Activated CD8-positive, alpha-beta T cell treated with anti-CD3 and anti-CD28 coated beads for 36 hours (primary cell): Measurements from ENCODE around the gene HDAC5. TPM values are rescaled to one million over a fixed set of nuclear protein-coding genes. Genes with fewer than 3 reads are reported as not detected.

ENCODE experiments used
- ATAC-seq: fragments of 200-7000 bp; cut with Tn5 transposase; one replicate; pipeline ENCODE4 v1.10.0; 2021; ENCODE audit warnings: mild to moderate bottlenecking, moderate library complexity
- CTCF ChIA-PET: fragments of 350-600 bp; sonication (Branson Sonifier 250); formaldehyde crosslinking; loops from one replicate; lab custom pipeline; 2021; ENCODE audit warnings: antibody characterized with exemption; lab: Charles Lee
- POLR2A ChIA-PET: fragments of 350-600 bp; sonication (Branson Sonifier 250); formaldehyde crosslinking; loops from one replicate; lab custom pipeline; 2021; ENCODE audit warnings: antibody characterized with exemption; lab: Charles Lee
- DNase-seq: peaks from one replicate; pipeline ENCODE4 v3.0.0-alpha.2; 2020
- H3K27ac Mint-ChIP-seq: one replicate; pipeline ENCODE4 v1.8.0; 2021; ENCODE audit warnings: mild to moderate bottlenecking, mixed read lengths
- H3K27me3 Mint-ChIP-seq: one replicate; pipeline ENCODE4 v1.8.0; 2021; ENCODE audit warnings: mixed read lengths
- H3K36me3 Mint-ChIP-seq: one replicate; pipeline ENCODE4 v1.8.0; 2021; ENCODE audit warnings: low read depth, mixed read lengths
- H3K4me1 Mint-ChIP-seq: one replicate; pipeline ENCODE4 v1.8.0; 2021; ENCODE audit warnings: low read depth, mixed read lengths
- H3K4me3 Mint-ChIP-seq: one replicate; pipeline ENCODE4 v1.8.0; 2021; ENCODE audit warnings: mild to moderate bottlenecking, moderate library complexity, mixed read lengths
- H3K9me3 Mint-ChIP-seq: one replicate; pipeline ENCODE4 v1.8.0; 2021; ENCODE audit warnings: mixed read lengths
- intact Hi-C: fragments of 100-400 bp; cut with micrococcal nuclease; formaldehyde crosslinking; loops from one replicate; pipeline ENCODE4 v1.10.0; 2022
- total RNA-seq, 2 experiments: library from RNA; stranded (reverse); gene quantifications; one replicate each; pipeline ENCODE4 v1.2.3, GENCODE V29; 2021
- TF ChIP-seq, protein P1 (sequence below): fragments of 200-600 bp; IDR thresholded peaks from one replicate; pipeline ENCODE4 v1.8.0; 2022; ENCODE audit warnings: antibody characterized with exemption, mild to moderate bottlenecking

HDAC5 gene
- total RNA-seq, 2 experiments from 2014 or later, result 19.1 to 19.3 TPM

GRCh38 chr17:44083250-44083849, 40.1 kb downstream of the HDAC5 start:
- intact Hi-C loops, result no loop called here
- Mint-ChIP-seq H3K9me3 (no peaks in the 10 kb centered on the region), H3K36me3 (peaks cover 4% of the 10 kb centered on the region), H3K4me3 (no peak overlapping the region), H3K27me3 (no peaks in the 10 kb centered on the region), H3K27ac (no peak overlapping the region), H3K4me1 (peaks cover 16% of the 10 kb centered on the region)
- ChIA-PET CTCF (interaction anchor here (1.0 to 3.1 kb wide), 10 partner anchors 9 to 262 kb away, joined by 3 to 17 read pairs (median 4); partner anchors contain the start of gene GRN), POLR2A (interaction anchor here (1.7 kb wide), 1 partner anchor 40 kb away, joined by 3 read pairs; no protein-coding TSS in a partner anchor)
- no peak for ATAC-seq
- DNase-seq, result no peak
- TF ChIP-seq, protein P1, sequence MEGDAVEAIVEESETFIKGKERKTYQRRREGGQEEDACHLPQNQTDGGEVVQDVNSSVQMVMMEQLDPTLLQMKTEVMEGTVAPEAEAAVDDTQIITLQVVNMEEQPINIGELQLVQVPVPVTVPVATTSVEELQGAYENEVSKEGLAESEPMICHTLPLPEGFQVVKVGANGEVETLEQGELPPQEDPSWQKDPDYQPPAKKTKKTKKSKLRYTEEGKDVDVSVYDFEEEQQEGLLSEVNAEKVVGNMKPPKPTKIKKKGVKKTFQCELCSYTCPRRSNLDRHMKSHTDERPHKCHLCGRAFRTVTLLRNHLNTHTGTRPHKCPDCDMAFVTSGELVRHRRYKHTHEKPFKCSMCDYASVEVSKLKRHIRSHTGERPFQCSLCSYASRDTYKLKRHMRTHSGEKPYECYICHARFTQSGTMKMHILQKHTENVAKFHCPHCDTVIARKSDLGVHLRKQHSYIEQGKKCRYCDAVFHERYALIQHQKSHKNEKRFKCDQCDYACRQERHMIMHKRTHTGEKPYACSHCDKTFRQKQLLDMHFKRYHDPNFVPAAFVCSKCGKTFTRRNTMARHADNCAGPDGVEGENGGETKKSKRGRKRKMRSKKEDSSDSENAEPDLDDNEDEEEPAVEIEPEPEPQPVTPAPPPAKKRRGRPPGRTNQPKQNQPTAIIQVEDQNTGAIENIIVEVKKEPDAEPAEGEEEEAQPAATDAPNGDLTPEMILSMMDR, result no peak

DNA sequence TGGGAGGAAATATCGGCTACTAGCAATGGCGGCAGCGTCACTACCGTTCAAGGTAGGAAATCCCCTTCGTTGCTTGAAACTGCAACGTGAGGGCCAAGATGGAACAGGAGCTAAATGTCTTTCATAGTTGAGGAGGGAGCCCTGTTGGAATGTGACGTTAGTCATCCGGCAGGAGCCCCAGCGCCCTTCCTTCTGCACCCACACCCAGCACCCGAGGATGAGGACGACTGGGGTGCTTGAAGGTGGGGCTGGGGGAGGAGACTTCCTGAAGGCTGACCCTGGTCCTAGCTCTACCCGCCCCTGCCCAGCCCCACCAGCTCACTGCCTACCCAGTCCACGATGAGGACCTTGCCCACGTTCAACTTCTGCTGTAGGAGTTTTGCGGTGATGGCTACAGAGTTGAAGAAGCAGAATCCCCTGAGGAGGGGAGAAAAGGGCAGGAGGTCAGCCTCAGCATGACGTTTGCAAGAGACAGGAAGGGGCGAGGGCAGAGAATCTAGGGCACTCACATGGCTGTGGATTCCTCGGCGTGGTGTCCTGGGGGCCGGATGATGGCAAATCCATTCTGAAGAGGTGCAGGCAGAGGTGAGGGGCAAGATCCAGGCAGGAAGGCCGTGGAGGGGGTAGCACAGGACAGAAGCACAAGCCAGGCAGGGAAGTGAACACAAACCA, 41.0 kb downstream of the HDAC5 start:
- ChIA-PET POLR2A (interaction anchor here (1.5 kb wide), 1 partner anchor 13 kb away, joined by 3 read pairs; no protein-coding TSS in a partner anchor), CTCF (interaction anchor here (0.6 to 1.9 kb wide), 3 partner anchors 34 to 139 kb away, joined by 3 to 8 read pairs (median 4); no protein-coding TSS in a partner anchor)
- peaks cover 14% of the 10 kb centered on the region for H3K4me1 Mint-ChIP-seq
- peaks cover 4% of the 10 kb centered on the region for H3K36me3 Mint-ChIP-seq
- intact Hi-C loops, result no loop called here
- ATAC-seq (no peak), DNase-seq (no peak)
- no peaks in the 10 kb centered on the region for H3K9me3 Mint-ChIP-seq
- no peak overlapping the region for H3K27ac Mint-ChIP-seq
- no peak overlapping the region for H3K4me3 Mint-ChIP-seq
- TF ChIP-seq, protein P1, result no peak
- H3K27me3 Mint-ChIP-seq, result no peaks in the 10 kb centered on the region

DNA sequence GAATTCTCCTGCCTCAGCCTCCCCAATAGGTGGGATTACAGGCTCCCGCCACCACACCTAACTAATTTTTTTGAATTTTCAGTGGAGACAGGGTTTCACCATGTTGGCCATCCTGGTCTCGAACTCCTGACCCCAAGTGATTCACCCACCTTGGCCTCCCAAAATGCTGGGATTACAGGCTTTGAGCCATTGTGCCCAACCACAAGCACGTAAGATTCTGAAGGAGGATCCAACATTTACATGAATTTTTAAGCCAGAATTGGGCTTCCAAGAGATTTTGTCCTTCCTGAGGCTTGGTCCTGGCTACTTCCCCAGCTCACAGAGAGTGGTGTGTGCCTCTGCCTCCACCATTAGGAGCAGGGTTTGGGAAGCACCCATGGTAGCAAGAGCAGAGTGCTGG, 41.8 kb downstream of the HDAC5 start:
- no peak for ATAC-seq
- DNase-seq, result no peak
- intact Hi-C loops, result no loop called here
- ChIA-PET POLR2A (interaction anchor here (1.5 kb wide), 1 partner anchor 12 kb away, joined by 3 read pairs; no protein-coding TSS in a partner anchor), CTCF (interaction anchor here (0.6 to 1.7 kb wide), 2 partner anchors 40 to 138 kb away, joined by 3 to 4 read pairs; no protein-coding TSS in a partner anchor)
- TF ChIP-seq, protein P1, result no peak
- Mint-ChIP-seq H3K36me3 (peaks cover 4% of the 10 kb centered on the region), H3K27me3 (no peaks in the 10 kb centered on the region), H3K4me3 (no peak overlapping the region), H3K9me3 (no peaks in the 10 kb centered on the region), H3K4me1 (peaks cover 8% of the 10 kb centered on the region), H3K27ac (no peak overlapping the region)

- TF ChIP-seq, protein P1, result no peak
- ATAC-seq (no peak), DNase-seq (no peak)
- Mint-ChIP-seq H3K9me3 (no peaks in the 10 kb centered on the region), H3K36me3 (peaks cover 5% of the 10 kb centered on the region), H3K27ac (no peak overlapping the region), H3K4me3 (no peak overlapping the region), H3K4me1 (no peaks in the 10 kb centered on the region), H3K27me3 (no peaks in the 10 kb centered on the region)
- intact Hi-C loops, result loop anchor here (10.0 kb wide), 1 partner anchor 45 kb away; the partner anchor contains the start of gene HDAC5
- CTCF ChIA-PET, result interaction anchor here (1.7 kb wide), 1 partner anchor 136 kb away, joined by 4 read pairs; no protein-coding TSS in a partner anchor
- POLR2A ChIA-PET, result interaction anchor here (2.2 kb wide), 1 partner anchor 8 kb away, joined by 8 read pairs; no protein-coding TSS in a partner anchor
These were observed 43.3 kb downstream of the HDAC5 start for GRCh38 chr17:44079877-44080821.
